NCI-H187 treated with DMSO at 0.1 percent for 48 hours (cell line): ENCODE data around the gene SLC18A3.

ENCODE experiments used
- DNase-seq: peaks from one replicate; lab custom pipeline; 2025; lab: John Stamatoyannopoulos, UW

The SLC18A3 gene

DNA sequence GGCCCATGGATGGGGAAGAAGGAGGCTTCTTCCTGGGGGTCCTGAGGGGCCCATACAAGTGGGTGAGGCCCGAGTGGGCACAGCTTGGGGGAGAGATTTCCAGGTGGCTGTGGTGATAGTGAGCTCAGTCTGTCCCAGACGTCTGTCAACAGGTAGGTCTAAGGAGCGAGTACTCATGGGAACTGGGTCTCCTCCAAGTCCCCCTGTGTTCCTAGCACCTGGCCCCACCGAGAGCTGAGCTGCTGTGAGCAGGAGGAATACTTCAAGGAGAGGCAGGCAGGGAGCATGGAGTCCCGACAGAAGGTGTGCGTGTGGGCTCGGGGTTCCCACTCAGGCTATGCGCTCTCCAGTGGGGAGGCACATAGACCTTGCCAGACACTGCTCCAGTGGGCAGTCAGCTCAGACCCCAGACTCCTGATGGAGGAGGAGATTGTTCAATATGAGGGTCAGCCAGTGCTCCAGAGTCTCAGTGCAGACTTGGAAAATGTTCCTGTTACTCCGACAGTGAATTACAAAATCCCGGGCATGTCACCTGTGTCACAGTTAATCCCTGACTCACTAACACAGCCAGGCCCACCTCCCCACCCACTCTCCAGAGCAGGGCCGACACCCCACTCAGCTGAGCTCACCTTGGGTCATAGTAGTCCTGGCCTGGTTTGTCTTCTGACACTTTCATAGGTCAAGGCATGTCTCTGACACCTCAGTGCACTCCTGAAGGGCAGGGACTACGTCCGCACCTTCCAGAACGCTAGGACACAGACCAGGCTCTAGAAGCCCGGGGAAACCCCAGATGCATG is 41.1 kb downstream of the SLC18A3 start:
- no peak for DNase-seq

GRCh38 chr10:49651917-49652316 is 41.8 kb downstream of the SLC18A3 start:
- no peak for DNase-seq

- no peak for DNase-seq
Observed at GRCh38 chr10:49652421-49653272, 42.5 kb downstream of the SLC18A3 start.

- no peak for DNase-seq
Observed at GRCh38 chr10:49653273-49653929, 43.3 kb downstream of the SLC18A3 start.

DNA sequence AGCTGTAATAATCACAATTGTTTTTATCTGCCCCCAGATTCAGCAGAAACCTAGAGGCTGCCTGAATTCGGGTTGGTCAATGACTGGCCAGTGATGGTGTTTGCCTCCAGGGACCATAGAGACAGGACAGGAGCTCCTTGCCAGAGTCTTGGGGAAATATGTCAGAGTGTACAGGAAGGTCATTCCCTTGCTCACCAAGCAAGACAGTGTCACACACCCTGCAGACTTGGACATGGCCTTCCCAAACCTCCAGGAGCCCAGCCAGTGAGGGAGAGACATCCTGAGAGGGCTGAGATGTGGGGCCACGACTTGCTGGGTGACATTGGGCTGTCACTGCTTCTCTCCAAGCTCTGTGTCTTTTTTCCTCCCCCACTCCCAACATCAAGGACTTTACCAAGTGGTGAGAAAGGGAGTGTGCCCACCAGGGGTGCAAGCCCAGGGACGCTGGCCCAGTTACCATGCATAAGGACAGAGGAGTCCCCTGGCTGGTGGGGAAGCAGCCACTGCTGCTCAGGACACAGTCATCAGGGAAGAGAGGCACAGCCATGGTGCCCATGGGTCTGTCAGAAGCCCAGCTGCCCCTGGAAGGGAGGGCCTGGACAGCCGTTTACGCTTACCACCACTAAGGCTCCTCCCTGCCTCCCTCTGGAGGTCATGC is 44.1 kb downstream of the SLC18A3 start:
- no peak for DNase-seq

DNA sequence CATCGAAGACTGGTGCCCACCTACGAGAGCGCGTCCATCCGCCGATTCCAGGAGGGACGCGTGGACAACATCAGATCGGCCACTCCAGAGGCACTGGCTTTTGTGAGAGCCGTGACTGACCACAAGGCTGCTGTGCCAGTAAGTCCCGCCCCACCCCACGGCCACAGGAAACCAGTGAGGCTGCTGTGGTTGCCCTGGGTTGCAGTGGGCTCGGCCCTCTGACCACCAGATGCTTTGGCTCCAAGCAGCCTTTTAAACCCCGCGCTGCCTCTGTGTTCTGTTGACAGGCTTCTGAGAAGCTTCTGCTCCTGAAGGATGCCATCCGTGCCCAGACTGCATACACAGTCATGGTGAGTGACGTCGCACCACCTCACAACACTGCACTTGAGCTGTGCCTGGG is 45.0 kb downstream of the SLC18A3 start:
- no peak for DNase-seq

DNA sequence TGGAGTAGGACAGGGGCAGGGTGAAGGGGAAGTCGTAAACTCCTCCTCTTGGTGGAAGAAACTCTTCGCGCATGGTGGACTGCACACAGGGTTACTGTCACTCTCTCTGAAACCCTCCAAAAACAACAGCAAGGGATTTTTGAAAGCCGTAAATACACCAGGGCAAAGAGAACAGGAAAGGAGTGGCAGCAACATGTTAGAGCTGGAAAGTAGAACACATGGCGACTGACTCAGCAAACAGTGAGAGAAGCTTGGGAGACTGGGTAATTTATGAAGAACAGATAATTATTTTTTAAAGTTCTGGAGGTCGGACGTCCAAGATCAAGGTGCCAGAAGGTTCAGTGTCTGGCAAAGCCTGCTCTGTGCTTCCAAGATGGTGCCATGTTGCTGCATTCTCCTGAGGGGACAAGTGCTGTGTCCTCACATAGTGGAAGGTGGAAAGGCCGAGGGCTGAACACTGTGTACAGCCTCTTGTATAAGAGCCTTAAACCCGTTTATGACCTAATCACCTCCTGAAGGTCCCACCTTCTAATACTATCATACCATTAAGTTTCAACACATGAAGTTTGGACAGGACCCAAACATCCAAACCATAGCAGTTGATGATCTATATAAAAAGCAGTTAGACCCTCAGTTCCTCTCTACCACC is 46.9 kb downstream of the SLC18A3 start:
- no peak for DNase-seq

DNA sequence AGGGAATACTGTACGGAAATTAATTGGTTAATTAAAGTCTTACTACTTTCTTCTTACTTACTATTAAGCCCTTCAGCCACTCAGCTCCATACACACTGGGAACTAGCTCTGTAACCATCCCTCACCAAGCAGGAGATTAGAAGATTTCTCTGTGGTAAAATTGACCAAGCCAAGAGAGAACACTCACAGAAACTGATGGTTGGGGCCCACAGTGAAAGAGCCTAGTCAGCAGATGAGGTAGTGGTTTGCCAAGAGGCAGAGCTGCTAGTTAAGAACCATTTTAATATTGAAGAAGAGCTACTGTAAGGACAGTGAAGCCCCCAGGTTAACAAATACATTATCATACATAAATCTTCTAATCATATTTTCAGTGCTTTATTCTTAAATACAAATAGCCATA is 47.5 kb downstream of the SLC18A3 start:
- no peak for DNase-seq

GRCh38 chr10:49661140-49661856 is 51.2 kb downstream of the SLC18A3 start:
- DNase-seq, result no peak
